ENCODE measurements around the gene INSR.

INSR gene

GRCh38 chr19:7122701-7123100 is 171.5 kb downstream of the INSR start:
- no peaks in the 10 kb centered on the region for H3K27me3 ChIP-seq
- intact Hi-C loops (cut with DNase I; ENCODE audit: low total_unique reads) = no loop called here
- H3K36me3 ChIP-seq = peaks cover 80 to 94% (median 83%) of the 10 kb centered on the region in 3 donors
- peak in 1 of 2 donors; percentile 48 for DNase-seq
- H3K9me3 ChIP-seq = peaks cover 0 to 21% (median 18%) of the 10 kb centered on the region in 3 donors
- H3K27ac ChIP-seq = no peak overlapping the region
- no peaks in the 10 kb centered on the region for H3K4me1 ChIP-seq
- no peak for TF ChIP-seq CTCF (IDR thresholded peaks at IDR 0.05)
- H3K4me3 ChIP-seq = no peak overlapping the region

GRCh38 chr19:7120499-7120898 is 173.7 kb downstream of the INSR start:
- H3K36me3 ChIP-seq = peaks cover 73 to 92% (median 80%) of the 10 kb centered on the region in 3 donors
- H3K27me3 ChIP-seq = no peaks in the 10 kb centered on the region
- no peak overlapping the region for H3K4me3 ChIP-seq
- TF ChIP-seq CTCF (IDR thresholded peaks at IDR 0.05) = no peak
- peaks cover 0 to 3% (median 1%) of the 10 kb centered on the region in 3 donors for H3K9me3 ChIP-seq
- intact Hi-C loops (cut with DNase I; ENCODE audit: low total_unique reads) = no loop called here
- no peaks in the 10 kb centered on the region for H3K4me1 ChIP-seq
- peak in 1 of 2 donors; percentile 38 for DNase-seq
- H3K27ac ChIP-seq = no peak overlapping the region

GRCh38 chr19:7119582-7119981 is 174.6 kb downstream of the INSR start:
- H3K4me1 ChIP-seq = no peaks in the 10 kb centered on the region
- no peak for DNase-seq
- no peak for TF ChIP-seq CTCF (IDR thresholded peaks at IDR 0.05)
- H3K36me3 ChIP-seq = peaks cover 73 to 89% (median 79%) of the 10 kb centered on the region in 3 donors
- no peak overlapping the region for H3K4me3 ChIP-seq
- no peaks in the 10 kb centered on the region for H3K27me3 ChIP-seq
- no peaks in the 10 kb centered on the region for H3K9me3 ChIP-seq
- no peak overlapping the region for H3K27ac ChIP-seq
- intact Hi-C loops (cut with DNase I; ENCODE audit: low total_unique reads) = no loop called here

- no peak overlapping the region for H3K4me3 ChIP-seq
- no peaks in the 10 kb centered on the region for H3K27me3 ChIP-seq
- no peak for TF ChIP-seq CTCF (IDR thresholded peaks at IDR 0.05)
- H3K4me1 ChIP-seq = no peaks in the 10 kb centered on the region
- no peak for DNase-seq
- H3K36me3 ChIP-seq = peaks cover 63 to 72% (median 71%) of the 10 kb centered on the region in 3 donors
- no peaks in the 10 kb centered on the region for H3K9me3 ChIP-seq
- intact Hi-C loops (cut with DNase I; ENCODE audit: low total_unique reads) = no loop called here
- H3K27ac ChIP-seq = no peak overlapping the region
Observed at GRCh38 chr19:7117248-7117647, 177.0 kb downstream of the INSR start.

- intact Hi-C loops (cut with DNase I; ENCODE audit: low total_unique reads) = no loop called here
- no peaks in the 10 kb centered on the region for H3K9me3 ChIP-seq
- H3K27me3 ChIP-seq = no peaks in the 10 kb centered on the region
- no peak for TF ChIP-seq CTCF (IDR thresholded peaks at IDR 0.05)
- H3K27ac ChIP-seq = no peak overlapping the region
- H3K36me3 ChIP-seq = peaks cover 50 to 57% (median 55%) of the 10 kb centered on the region in 3 donors
- H3K4me1 ChIP-seq = no peaks in the 10 kb centered on the region
- DNase-seq = no peak
- no peak overlapping the region for H3K4me3 ChIP-seq
Observed at GRCh38 chr19:7115721-7116120, 178.5 kb downstream of the INSR start.

GRCh38 chr19:7113233-7113632 is 181.0 kb downstream of the INSR start:
- H3K4me3 ChIP-seq = no peak overlapping the region
- no peaks in the 10 kb centered on the region for H3K9me3 ChIP-seq
- H3K27me3 ChIP-seq = no peaks in the 10 kb centered on the region
- no peak for DNase-seq
- peaks cover 31 to 36% (median 32%) of the 10 kb centered on the region in 3 donors for H3K36me3 ChIP-seq
- no peak overlapping the region for H3K27ac ChIP-seq
- H3K4me1 ChIP-seq = peaks cover 0 to 4% (median 0%) of the 10 kb centered on the region in 4 donors
- intact Hi-C loops (cut with DNase I; ENCODE audit: low total_unique reads) = no loop called here
- TF ChIP-seq CTCF (IDR thresholded peaks at IDR 0.05) = no peak

All from tibial artery (tissue), 4 donors.